Measurements from ENCODE around the gene CER1.
"Not testable (repeated sequence)": the region's sequence is repeated elsewhere in the genome, so short reads cannot be mapped to it uniquely, and the experiment has no call there.

CER1 gene

DNA sequence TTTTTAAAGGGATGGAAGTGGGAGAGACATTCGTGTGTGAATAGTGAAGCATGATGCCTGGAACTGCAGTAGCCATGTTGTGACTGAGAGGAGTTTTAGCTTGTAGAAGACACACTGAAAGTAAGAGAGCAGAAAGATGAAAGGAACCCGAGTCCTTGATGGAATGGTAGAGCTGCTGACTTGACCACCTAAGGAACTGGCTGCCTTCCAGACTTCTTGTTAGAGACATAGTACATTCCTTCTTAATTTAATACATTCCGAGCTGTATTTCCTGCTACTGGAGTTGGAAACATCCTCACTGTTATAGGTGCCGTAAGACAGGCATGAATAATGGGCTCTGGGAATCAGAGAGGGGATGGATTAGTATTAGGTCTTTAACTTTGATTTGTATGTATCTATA lies 7.4 kb downstream of the CER1 start:
- DNase-seq (ENCODE audit: low spot score), result no peak

DNA sequence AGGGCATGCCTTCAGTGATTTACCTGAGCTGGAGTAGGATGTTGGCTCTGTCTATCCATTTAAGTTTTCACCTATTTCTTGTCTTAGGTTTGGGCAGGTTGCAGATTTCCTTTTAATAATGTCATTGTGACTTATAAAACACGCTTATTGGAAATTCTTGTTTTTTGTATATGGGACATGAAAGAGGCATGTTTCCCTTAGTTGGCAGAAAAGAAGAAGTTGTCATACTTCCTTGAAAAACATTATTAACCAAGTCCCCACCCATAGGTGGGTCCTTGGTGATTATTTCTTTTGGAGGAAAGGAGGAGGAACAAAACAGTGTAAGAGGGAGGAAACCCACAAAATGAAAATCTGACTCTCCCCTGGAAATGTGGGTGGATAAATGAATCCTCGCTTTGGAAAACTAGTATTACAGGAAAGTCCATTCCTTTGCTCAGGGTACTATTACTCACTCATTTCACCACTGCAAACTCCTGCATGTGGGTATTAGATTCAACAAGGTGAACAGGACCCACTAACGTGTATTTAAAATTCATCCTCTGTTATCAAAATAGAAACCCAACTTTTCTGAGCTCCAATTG lies 9.3 kb downstream of the CER1 start:
- DNase-seq (ENCODE audit: low spot score), result no peak

DNA sequence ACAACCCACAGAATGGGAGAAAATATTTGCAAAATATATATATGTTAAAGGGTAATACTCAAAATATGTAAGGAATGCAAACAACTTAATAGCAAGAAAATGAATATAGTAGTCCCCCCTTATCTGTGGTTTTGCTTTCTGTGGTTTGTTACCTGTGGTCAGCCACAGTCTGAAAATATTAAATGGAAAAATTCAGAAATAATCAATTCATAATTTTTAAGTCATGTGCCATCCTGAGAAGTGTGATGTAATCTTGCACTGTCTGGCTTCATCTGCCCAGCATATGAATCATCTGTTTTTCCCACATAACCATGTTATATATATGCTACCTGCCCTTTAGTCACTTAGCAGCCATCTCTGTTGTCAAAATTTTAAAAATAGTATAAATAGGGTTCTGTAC lies 11.7 kb downstream of the CER1 start:
- DNase-seq (ENCODE audit: low spot score), result no peak

DNA sequence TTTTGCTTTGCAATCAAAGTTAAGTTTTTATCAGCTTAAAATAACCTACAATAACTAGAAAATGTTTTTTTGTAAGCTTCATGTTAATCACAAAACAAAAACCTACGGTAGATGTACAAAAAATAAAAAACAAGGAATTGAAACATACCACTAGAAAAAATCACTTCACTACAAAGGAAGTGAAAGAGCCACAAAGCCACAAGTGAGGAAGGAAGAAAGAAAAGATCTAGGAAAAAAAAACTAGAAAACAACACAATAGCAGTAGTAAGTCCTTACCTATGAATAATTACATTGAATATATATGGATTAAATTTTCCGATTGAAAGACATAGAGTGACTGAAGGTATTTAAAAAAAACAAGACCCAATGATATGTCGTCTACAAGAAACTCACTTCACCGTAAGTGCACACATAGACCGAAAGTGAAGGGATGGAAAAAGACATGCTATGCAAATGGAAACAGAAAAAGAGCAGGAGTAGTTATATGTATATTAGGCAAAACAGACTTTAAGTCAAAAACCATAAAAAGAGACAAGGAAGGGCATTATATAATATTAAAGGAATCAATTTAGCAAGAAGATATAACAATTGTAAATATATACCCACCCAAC lies 15.9 kb downstream of the CER1 start:
- DNase-seq (ENCODE audit: low spot score), result no peak

DNA sequence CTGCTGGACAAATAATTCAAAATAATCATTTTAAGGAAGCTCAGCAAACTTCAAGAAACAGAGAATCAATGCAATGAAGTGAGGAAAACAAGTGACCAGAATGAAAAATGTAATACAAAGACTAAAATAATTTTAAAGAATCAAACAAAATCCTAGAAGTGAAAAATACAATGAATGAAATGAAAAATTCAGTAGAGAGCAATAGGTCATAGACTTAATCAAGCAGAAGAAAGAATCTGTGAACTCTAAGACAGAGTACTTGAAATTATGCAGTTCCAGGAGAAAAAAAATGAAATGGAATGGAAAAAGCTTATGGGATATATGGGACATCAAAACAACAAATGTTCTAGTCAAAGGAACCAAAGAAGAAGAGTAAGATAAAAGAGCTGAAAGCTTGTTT lies 17.5 kb downstream of the CER1 start:
- DNase-seq (ENCODE audit: low spot score), result no peak

DNA sequence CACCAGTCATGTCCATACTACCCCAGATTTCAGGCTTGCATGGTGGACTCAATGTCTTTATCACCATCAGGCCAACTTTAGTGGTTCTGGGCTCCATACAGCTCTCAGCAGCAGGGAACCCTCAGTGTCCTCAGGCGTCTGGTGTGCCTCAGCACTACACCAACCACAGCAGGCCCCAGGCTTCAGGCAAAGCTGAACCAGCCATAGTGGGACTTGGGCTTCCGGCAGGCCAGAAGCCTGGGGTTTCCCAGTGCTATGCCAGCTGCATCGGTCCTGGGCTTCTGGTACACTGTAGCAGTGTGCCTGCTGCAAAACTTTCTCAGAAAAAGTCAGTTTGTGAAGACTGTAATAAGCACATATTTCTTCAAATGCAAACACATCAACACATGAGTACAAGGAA lies 18.3 kb downstream of the CER1 start:
- no peak for DNase-seq (ENCODE audit: low spot score)

DNA sequence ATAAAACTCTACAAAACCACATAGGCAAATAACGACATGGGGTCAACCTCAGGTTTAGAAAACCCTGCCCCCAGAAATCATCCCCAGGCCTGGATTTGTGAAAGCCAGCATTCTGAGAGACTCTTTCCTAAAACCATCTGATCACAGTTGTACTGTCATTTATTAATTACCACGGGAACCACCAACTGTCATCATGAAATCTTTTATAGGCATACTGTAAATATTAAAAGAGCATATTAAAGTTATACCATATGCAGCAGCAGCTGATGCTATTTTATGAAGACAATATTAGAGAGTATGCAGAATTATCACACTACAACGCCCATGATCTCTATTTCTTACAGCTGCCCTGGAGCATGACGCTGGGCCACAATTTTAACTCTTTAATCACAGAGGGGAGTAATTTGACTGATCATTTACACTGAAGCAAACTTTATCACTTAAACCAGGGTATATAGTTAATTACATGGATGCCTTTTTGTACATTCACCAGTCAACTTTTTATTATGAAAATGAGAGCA lies 20.3 kb downstream of the CER1 start:
- DNase-seq (ENCODE audit: low spot score), result no peak

DNA sequence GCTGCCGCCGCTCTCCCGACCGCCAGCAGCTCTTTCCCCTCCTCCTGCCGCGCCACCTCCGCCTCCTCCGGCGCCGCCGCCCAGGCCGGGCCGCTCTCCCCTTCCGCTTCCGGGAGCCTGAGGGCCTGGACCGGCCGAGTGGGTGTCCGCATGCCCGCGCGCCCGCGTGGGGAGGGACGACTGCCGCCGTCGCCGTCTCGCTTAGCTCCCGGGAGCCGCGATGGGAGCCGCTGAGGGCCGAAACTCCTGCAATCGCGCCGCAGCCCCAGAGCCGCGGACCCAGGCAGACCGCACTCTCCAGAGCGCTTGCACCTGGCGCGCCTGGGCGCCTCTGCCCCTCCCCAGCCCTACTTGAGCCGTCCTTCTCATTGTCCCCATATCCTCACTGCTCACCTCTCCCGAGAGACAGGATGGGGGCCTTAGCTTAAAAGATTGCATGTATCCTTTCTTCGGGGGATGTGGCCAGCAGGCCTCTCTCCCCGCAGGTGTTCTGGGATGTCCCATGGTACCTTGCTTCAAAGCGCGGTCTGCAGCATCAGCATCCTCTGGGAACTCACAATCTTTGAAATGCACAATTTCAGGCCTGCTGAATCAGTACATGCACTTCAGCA lies 29.2 kb downstream of the CER1 start, which contains the start of gene ZDHHC21:
Gene ZDHHC21, minus strand, starts transcription at position 182 of the 611 bp plus-strand sequence. CDS start 19,092 bp downstream, outside the sequence.
- peak; percentile 60 for DNase-seq (ENCODE audit: low spot score)

DNA sequence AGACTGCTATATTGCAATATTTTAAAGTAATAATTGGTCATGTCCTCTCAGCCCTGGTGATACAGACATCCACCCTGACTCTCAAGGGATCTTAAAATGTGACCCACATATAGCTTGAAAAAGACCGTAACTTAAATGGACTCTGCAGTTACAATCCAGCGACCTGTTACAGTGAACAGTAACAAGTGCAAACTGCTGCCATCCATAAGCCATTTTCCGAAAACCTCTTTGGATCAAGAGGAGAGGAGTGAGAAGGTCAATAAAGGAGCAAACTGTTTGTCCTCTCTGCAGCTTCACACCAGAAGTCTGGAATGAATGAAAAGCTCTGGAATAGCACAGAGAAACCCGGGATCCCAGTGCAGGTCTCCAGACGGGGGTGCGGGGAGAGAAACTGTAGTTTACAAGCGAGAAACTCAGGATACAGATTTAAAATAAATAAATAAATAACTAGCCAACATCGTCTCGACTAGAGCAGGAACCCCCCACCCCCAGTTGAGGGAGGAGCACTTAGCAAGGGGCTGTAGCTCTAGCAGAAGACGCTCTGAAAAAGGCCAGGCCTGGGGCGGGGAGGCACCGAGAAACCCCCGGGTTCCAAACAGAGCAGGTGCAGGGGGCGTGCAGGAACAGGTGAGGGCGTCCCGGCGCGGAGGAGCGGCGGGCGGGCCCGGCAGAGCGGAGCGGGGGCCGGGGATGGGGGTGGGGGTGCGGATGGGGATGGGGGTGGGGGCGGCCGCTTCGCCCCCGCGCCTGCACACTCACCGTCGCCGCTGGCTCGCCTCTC lies 29.9 kb downstream of the CER1 start:
- DNase-seq (ENCODE audit: low spot score), result peak; percentile 9

DNA sequence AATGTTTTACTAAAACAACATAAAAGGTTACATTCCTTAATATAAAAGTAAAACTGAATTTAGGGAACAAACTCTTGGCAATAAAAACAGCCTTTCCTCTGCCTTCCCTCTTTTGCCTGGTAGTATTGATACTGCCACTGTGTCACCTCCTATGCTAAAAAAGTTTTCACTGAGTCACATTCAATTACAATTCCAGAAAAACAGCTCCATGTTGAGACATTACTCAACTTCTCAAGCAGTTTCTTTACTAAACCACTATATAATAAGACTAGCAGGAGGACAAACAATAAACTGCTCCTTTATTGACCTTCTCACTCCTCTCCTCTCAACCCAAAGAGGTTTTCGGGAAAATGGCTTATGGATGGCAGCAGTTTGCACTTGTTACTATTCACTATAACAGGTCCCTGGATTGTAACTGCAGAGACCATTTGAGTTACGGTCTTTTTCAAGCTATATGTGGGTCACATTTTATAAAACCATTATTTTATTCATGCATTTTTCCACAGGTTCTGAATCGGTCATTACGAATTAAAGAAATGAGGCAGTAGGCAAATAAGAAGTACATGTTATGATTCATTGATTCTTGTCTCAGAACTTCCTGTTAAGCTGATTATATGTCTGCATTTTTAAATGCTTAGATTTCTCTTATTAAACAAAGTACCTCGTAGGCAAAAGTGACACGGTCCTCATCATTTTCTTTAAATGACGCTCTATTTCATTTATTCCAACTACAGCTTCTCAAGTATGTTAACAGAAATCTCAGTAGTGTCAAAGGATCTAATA lies 31.4 kb downstream of the CER1 start:
- no peak for DNase-seq (ENCODE audit: low spot score)

DNA sequence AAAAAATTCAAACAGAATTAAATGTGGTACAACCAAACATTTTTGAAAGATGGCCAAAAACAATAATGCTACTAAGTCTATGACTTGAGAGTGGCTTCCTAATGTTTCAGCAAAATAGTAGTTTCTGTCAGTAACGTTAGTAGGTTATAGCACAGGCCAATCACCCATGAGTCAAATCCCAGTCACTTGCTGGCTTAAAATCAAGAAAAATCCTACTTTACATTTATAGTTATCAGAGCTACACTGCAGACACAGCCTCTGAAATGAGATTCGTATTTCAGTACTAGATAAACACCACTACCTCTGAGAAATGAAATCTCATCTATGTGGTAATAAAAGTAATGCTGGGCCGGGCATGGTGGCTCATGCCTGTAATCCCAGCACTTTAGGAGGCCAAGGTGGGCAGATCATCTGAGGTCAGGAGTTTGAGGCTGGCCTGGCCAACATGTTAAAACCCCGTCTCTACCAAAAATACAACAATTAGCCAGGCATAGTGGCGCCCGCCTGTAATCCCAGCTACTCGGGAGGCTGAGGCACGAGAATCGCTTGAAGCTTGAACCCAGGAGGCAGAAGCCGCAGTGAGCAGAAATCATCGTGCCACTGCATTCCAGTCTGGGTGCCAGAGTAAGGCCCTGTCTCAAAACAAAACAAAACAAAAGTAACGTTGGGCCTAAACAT lies 35.4 kb downstream of the CER1 start:
- peak; percentile 50 for DNase-seq (ENCODE audit: low spot score)

DNA sequence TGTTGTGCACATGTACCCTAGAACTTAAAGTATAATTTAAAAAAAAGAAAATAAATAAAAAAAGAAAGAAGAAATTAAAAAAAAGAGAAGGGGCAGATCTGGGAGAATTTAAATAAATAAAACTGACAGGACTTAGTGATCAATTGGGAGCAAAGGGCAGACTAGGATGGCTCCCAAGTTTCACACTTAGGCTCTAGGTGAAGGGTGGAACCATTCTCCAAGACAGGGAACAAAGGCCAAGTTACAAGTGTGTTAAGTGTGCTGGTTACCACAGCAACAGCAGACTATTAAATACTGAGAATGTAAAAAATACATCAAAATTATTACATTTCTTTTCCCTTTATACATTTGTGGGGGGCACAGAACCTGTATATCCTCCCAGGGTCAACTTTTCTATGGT lies 36.4 kb downstream of the CER1 start:
- no peak for DNase-seq (ENCODE audit: low spot score)

DNA sequence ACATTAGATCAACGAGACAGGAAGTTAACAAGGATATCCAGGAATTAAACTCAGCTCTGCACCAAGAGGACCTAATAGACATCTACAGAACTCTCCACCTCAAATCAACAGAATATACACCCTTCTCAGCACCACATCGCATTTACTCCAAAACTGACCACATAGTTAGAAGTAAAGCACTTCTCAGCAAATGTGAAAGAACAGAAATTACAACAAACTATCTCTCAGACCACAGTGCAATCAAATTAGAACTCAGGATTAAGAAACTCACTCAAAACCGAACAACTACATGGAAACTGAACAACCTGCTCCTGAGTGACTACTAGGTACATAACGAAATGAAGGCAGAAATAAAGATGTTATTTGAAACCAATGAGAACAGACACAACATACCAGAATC lies 39.9 kb downstream of the CER1 start:
- not testable (repeated sequence) for DNase-seq (ENCODE audit: low spot score)

DNA sequence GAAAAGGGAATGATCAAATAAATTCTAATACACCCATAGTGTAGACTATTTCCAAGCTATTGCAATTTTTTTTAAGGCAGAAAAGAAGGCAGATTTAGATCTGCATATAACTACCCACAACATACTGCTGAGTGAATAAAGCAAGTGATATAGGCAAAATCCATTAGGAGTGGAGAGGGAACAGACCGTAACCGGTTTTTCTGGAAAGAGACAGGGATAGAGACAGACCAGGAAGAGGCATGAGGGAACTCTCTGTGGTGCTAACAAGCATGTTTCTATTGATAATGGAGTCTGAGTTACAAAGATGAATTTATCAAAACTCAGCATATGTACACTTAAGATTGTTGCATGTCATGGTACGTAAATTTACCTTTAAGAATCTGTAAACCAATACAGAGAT lies 43.8 kb downstream of the CER1 start:
- DNase-seq (ENCODE audit: low spot score), result no peak

DNA sequence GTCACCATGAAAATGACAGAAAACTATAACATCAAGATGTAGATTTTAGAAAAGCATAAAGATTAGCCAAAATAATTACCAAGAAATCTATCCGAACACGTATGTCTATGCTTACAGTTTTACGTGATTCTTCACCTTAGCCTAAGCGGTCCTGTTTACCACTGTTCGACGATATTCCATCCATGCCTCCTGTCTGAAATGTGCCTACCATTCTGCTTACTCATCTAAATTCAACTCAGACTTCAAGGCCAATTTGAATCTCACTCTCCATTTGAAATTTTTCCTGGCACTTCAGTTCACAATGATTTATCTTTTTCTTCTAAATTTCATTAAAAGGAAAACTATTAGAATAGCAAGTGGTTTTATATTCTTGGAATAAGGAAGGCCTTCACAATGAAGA lies 44.7 kb downstream of the CER1 start:
- DNase-seq (ENCODE audit: low spot score), result no peak

DNA sequence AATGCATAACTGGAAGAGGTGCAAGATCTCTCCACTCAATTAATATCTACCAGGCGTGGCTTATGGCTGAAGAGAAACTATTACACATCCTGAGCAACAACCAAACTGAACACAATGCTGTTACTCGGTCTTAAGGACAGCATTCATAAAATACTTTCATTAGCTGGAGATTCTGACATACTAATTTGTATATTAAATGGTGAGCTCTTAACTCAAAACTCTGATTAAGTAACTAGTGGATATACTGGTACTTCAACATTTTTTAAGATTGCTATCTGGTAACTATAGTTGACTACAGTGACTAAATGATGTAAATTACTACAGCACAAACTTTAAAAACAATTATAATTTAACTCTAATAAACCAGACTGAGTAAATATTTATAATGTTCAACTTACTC lies 45.1 kb downstream of the CER1 start:
- DNase-seq (ENCODE audit: low spot score), result no peak

DNA sequence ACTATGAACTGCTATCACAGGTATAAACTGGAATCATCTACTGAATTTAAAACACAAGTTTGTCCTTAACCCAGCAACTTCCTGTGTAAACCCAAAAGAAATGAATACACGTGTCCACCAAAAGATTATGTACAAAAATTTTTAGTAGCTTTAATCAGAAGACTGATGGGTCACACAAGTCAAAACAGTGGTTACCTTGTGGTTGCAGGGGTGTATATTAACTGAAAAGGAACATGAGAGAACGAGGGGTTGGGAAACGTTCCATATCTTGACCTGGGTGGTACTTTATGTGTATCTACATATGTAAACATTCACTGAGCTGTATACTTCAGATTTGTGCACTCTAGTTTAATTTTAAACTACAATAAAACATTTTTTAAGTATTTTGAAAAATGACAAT lies 47.9 kb downstream of the CER1 start:
- no peak for DNase-seq (ENCODE audit: low spot score)

DNA sequence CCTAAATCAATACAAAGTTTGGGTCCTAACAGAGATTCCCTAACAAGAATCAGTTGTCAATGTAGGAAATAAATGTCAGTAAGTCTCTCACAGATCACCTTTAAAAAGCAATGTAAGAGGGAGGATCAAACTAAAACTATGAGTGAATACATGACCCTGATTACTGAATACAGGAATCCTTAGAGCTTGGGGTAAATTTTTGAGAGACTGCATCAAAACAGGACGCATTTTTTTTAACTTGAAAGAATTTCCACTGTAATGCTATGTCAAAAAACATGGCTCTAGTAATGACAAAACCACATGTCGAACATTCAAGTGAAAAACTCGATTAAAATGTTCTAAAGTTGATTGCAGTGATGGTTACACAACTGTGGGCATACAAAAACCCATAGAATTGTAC lies 51.2 kb downstream of the CER1 start:
- no peak for DNase-seq (ENCODE audit: low spot score)

DNA sequence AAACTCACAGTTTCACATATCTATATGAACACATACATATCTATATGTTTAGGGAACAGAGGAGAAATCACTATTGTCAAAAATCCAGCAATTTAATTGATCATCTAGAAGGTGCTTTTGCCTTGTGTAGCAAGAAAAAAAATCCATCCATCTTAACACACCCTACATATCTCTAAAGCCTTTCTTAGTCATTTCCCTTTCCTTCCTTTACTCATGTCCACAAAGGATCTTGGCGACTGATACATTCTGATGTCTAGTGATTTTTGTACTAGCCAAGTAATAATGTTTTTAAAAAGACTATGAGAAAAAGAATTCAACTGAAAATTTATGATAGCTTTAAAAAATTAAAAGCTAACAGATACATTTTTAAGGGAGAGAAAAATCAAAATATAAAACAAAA lies 51.8 kb downstream of the CER1 start:
- no peak for DNase-seq (ENCODE audit: low spot score)
